ENCODE measurements around the gene CHMP4A. TPM values are rescaled to one million over a fixed set of nuclear protein-coding genes. Genes with fewer than 3 reads are reported as not detected.

Gene CHMP4A
- total RNA-seq, 1 experiment from 2014 or later = 31.2 TPM

- intact Hi-C loops (cut with micrococcal nuclease; ENCODE audit: unreplicated experiment) = no loop called here
- no peak overlapping the region for H2AFZ ChIP-seq
- POLR2A ChIA-PET (ENCODE audit: unreplicated experiment) = interaction anchor here (0.6 kb wide), 1 partner anchor 500 kb away, joined by 5 read pairs; no protein-coding TSS in a partner anchor
- no TSS peak for BruUV-seq (replicated peaks)
- H3K27me3 ChIP-seq (ENCODE audit: insufficient read depth, low read depth) = no peaks in the 10 kb centered on the region
- no peaks in the 10 kb centered on the region for H3K79me2 ChIP-seq (ENCODE audit: low read depth)
- H3K36me3 ChIP-seq (ENCODE audit: low read depth) = no peaks in the 10 kb centered on the region
- CTCF ChIA-PET = no interaction called here
- H3K9me2 ChIP-seq (ENCODE audit: insufficient read depth) = no peaks in the 10 kb centered on the region
- no peak overlapping the region for H3K4me2 ChIP-seq
- TF ChIP-seq, protein P1, sequence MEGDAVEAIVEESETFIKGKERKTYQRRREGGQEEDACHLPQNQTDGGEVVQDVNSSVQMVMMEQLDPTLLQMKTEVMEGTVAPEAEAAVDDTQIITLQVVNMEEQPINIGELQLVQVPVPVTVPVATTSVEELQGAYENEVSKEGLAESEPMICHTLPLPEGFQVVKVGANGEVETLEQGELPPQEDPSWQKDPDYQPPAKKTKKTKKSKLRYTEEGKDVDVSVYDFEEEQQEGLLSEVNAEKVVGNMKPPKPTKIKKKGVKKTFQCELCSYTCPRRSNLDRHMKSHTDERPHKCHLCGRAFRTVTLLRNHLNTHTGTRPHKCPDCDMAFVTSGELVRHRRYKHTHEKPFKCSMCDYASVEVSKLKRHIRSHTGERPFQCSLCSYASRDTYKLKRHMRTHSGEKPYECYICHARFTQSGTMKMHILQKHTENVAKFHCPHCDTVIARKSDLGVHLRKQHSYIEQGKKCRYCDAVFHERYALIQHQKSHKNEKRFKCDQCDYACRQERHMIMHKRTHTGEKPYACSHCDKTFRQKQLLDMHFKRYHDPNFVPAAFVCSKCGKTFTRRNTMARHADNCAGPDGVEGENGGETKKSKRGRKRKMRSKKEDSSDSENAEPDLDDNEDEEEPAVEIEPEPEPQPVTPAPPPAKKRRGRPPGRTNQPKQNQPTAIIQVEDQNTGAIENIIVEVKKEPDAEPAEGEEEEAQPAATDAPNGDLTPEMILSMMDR (conservative IDR thresholded peaks at IDR 0.05) = no peak
- TF ChIP-seq EZH2 (IDR thresholded peaks at IDR 0.05; ENCODE audit: low read depth) = no peak
- no peak overlapping the region for H3K27ac ChIP-seq
- H3K9me3 ChIP-seq (ENCODE audit: insufficient read depth, low read depth) = no peaks in the 10 kb centered on the region
- no peak overlapping the region for H3K4me3 ChIP-seq
- H4K20me1 ChIP-seq (ENCODE audit: insufficient read depth) = no peaks in the 10 kb centered on the region
- H3F3A ChIP-seq (ENCODE audit: insufficient read depth, low read depth) = no peaks in the 10 kb centered on the region
- H3K4me1 ChIP-seq (replicated peaks; ENCODE audit: insufficient read depth) = no peaks in the 10 kb centered on the region
- no peak for DNase-seq
These were observed 45.7 kb downstream of the CHMP4A start for GRCh38 chr14:24167469-24168114.

DNA sequence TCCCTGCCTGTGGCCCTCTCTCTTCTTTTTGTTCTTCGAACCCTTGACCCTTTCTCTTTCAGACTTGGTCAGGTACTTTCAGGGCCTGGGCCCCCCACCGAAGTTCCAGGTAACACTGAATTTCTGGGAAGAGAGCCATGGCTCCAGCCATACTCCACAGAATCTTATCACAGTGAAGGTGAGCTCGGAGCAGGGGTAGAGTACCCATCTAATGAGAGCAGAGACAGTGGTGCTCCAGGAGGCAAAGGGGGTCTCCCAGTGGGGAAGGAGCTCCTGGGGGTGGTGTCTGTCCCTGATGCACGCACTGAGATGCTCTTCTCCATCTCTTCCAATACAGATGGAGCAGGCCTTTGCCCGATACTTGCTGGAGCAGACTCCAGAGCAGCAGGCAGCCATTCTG lies 47.5 kb downstream of the CHMP4A start:
- Histone ChIP-seq H3K27me3 (ENCODE audit: insufficient read depth, low read depth) (no peaks in the 10 kb centered on the region), H4K20me1 (ENCODE audit: insufficient read depth) (no peaks in the 10 kb centered on the region), H3K9me3 (ENCODE audit: insufficient read depth, low read depth) (no peaks in the 10 kb centered on the region), H3K4me2 (no peak overlapping the region), H2AFZ (no peak overlapping the region), H3K36me3 (ENCODE audit: low read depth) (no peaks in the 10 kb centered on the region), H3K4me1 (replicated peaks; ENCODE audit: insufficient read depth) (peaks cover 9% of the 10 kb centered on the region), H3K9me2 (ENCODE audit: insufficient read depth) (no peaks in the 10 kb centered on the region), H3K27ac (no peak overlapping the region), H3F3A (ENCODE audit: insufficient read depth, low read depth) (no peaks in the 10 kb centered on the region), H3K79me2 (ENCODE audit: low read depth) (no peaks in the 10 kb centered on the region), H3K4me3 (no peak overlapping the region)
- no peak for DNase-seq
- TF ChIP-seq, protein P1 (conservative IDR thresholded peaks at IDR 0.05) = no peak
- TF ChIP-seq EZH2 (IDR thresholded peaks at IDR 0.05; ENCODE audit: low read depth) = no peak
- POLR2A ChIA-PET (ENCODE audit: unreplicated experiment) = no interaction called here
- CTCF ChIA-PET = no interaction called here
- BruUV-seq (replicated peaks) = no TSS peak
- intact Hi-C loops (cut with micrococcal nuclease; ENCODE audit: unreplicated experiment) = no loop called here

- peaks cover 13% of the 10 kb centered on the region for H3K4me1 ChIP-seq (replicated peaks; ENCODE audit: insufficient read depth)
- TF ChIP-seq EZH2 (IDR thresholded peaks at IDR 0.05; ENCODE audit: low read depth) = no peak
- TF ChIP-seq, protein P1 (conservative IDR thresholded peaks at IDR 0.05) = no peak
- H3K9me2 ChIP-seq (ENCODE audit: insufficient read depth) = no peaks in the 10 kb centered on the region
- H3F3A ChIP-seq (ENCODE audit: insufficient read depth, low read depth) = no peaks in the 10 kb centered on the region; the same call in 1 of the 2 replicates
- no peaks in the 10 kb centered on the region for H4K20me1 ChIP-seq (ENCODE audit: insufficient read depth)
- H3K27ac ChIP-seq = no peak overlapping the region
- no peak overlapping the region for H2AFZ ChIP-seq
- POLR2A ChIA-PET (ENCODE audit: unreplicated experiment) = no interaction called here
- BruUV-seq (replicated peaks) = no TSS peak
- H3K4me2 ChIP-seq = no peak overlapping the region
- no peaks in the 10 kb centered on the region for H3K79me2 ChIP-seq (ENCODE audit: low read depth)
- intact Hi-C loops (cut with micrococcal nuclease; ENCODE audit: unreplicated experiment) = loop anchor here (5.0 kb wide), 1 partner anchor 72 kb away; the partner anchor contains the start of gene PCK2
- H3K9me3 ChIP-seq (ENCODE audit: insufficient read depth, low read depth) = no peaks in the 10 kb centered on the region
- H3K4me3 ChIP-seq = no peak overlapping the region
- H3K27me3 ChIP-seq (ENCODE audit: insufficient read depth, low read depth) = no peaks in the 10 kb centered on the region
- CTCF ChIA-PET = no interaction called here
- no peak for DNase-seq
- no peaks in the 10 kb centered on the region; the same call in 1 of the 2 replicates for H3K36me3 ChIP-seq (ENCODE audit: low read depth)
These were observed 48.7 kb downstream of the CHMP4A start for GRCh38 chr14:24164518-24164991.
